NCI-H146 treated with DMSO at 0.1 percent for 48 hours (cell line): ENCODE results near the gene TMEM185A.
"Not testable (repeated sequence)": the region's sequence is repeated elsewhere in the genome, so short reads cannot be mapped to it uniquely, and the experiment has no call there.

Source experiments
- DNase-seq: peaks from one replicate; lab custom pipeline; 2025; ENCODE audit not compliant: unreplicated experiment; lab: John Stamatoyannopoulos, UW

The TMEM185A gene

DNA sequence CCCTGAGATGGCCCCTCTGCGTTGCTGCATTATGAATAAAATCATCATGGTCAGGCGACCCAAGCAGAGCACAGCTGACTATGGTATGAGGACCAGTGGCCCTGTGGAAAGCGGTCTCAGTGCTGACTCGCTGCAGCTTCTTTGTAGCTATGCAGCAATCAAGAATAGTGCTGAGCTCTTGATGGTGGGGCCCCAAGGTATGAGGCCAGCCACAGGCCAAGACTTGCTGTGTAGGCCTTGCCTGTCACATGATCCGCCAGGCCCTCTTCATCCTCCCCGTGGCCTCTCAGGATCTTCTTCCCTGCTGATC lies 79.7 kb downstream of the TMEM185A start:
- not testable (repeated sequence) for DNase-seq

DNA sequence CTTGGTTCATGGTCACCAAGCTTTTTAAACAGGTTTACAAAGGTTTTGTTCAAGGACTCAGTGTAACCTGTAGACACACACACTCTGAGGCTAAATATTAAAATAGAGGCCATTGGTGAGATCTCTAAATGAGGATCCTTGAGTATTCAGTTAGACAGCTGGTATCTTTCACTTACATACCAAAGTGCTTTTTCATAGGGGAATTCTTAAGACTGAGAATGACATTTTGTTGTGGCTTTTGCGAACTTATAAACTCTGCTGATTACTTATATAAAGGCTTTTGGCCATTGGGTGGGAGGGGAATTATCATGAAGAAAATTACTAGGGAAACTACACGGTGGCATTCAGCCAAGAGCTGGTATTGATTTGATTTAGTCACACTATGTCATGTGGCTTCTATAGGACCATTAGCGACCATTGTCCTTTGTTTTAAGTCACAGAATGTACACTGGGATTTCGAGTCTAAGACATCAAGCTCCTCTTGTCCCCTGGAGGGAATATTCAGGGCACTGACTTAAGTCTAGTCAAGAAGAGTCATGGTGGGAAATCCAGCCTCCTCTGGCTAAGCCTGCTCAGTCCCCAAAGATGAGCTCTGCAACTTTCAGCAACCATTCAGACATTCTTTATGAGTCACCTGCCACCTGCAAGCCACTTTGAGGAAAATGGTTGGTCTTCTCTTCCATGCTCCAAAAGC lies 80.2 kb downstream of the TMEM185A start:
- not testable (repeated sequence) for DNase-seq

DNA sequence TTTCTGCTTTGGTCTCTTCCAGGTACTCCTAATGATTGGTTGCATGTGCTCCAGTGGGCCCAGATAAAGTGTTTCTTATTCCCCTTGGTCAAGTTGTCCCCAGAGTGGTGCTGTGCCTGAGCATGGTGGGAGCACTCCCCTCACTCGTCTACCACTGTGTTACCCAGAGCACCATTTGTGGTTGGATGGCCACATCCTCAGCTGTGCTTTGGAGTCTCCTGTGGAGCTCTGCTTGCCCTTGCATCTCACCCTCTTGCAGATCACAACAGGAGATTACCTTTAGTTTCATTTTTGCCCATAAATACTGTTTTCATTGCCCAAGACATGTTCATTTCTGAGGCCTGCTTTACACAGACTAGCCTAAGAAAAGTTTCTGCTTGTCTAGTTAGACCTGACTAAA lies 81.1 kb downstream of the TMEM185A start:
- DNase-seq: not testable (repeated sequence)

DNA sequence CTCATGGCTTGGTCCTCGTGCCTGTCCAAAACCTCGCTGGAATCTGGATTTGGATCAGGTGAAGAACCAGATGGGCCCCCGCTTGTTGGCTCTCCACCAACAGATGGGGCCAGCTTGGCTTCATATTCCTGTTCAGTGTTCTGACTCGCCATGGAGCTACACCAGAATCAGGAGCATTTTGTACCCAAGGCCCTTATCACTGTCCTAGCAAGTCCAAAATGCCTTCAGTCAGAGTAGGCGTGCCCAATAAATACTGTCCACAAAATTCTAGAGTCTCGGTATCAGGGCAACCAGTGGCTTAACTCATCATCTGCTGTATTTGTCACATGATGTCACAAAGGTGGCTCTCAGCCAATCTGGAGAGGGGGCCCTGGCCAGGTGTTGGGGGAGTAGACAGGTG lies 81.9 kb downstream of the TMEM185A start, which contains the start of gene HSFX3:
TSS of gene HSFX3 (minus strand) at position 224 of the 400 bp plus-strand sequence. CDS start at position 152, 72 bp downstream.
- not testable (repeated sequence) for DNase-seq

DNA sequence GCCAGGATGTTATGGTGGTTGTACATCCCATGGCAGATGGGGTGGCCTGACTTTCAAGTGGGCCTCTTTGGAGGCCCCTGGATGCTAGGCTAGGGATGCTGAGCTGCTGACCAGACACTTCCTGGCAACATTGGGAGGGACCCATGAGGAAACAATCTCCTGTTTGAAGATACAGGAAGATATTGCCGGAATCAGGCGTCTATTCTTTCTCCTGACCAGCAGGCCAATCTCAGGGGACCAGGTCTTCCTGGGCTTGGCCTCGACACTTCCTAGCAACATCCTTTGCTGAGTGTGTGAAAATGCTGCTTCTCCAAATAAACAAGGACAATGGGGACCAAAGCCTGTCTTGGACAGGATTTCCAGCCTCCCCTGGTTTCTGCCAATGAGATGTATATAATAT lies 83.8 kb downstream of the TMEM185A start:
- not testable (repeated sequence) for DNase-seq

DNA sequence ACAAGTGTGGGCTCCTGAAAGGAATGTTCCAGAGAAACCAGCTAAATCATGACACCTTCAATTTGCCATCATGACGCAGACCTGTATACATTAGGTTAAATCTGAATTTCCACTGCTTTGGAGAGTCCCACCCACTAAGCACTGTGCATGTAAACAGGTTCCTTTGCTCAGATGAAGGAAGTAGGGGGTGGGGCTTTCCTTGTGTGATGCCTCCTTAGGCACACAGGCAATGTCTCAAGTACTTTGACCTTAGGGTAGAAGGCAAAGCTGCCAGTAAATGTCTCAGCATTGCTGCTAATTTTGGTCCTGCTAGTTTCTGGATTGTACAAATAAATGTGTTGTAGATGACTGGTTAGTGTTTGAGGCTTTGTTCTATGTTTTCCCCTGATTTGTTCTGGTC lies 84.6 kb downstream of the TMEM185A start:
- DNase-seq: not testable (repeated sequence)
